HTR-8/SVneo (cell line): ENCODE measurements around the gene HDAC4.

Experiments
- DNase-seq: peaks from one replicate; pipeline ENCODE4 v3.0.0; 2011; ENCODE audit warnings: low spot score, mixed read lengths; ENCODE audit not compliant: insufficient read length
- FAIRE-seq: peaks from 2 replicates; lab custom pipeline; 2011; peaks lifted over from hg19 to GRCh38; lab: Jason Lieb, UNC

Gene HDAC4

GRCh38 chr2:239232195-239232578, 168.6 kb downstream of the HDAC4 start:
- no peak for DNase-seq
- FAIRE-seq: no peak

DNA sequence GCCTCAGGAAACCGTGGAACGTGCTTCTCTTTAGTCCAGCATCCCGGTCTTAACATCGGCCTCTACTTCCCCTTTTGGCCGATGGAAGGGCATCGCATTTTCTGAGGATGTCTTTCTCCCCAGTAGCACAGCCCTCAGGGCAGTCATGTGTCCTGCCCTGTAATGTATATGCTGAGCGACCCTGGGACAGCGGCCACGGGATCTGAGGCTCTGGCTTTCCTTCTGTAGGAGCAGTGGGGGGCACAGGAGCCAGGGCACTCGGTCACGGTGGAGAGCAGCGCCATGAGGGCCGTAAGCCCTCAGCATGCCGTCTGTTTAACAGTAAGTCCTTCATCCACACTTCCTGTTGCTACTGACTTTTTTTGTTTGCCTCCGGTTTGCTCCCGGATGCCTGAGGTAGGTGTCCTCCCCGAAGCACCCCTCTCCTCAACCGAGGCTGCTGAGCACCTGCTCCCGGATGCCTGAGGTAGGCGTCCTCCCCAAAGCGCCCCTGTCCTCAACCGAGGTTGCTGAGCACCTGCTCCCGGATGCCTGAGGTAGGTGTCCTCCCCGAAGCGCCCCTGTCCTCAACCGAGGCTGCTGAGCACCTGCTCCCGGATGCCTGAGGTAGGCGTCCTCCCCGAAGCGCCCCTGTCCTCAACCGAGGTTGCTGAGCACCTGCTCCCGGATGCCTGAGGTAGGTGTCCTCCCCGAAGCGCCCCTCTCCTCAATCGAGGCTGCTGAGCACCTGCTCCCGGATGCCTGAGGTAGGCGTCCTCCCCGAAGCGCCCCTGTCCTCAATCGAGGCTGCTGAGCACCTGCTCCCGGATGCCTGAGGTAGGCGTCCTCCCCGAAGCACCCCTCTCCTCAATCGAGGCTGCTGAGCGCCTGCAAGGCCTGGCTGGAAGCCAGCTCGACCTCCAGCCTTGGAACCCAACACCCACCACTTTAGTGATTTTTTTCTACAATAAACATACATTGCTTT, 169.3 kb downstream of the HDAC4 start:
- DNase-seq: no peak
- FAIRE-seq: peak; percentile 28

GRCh38 chr2:239230318-239231052, 170.3 kb downstream of the HDAC4 start:
- FAIRE-seq (no peak), DNase-seq (no peak)

GRCh38 chr2:239229545-239230279, 171.1 kb downstream of the HDAC4 start:
- DNase-seq (no peak), FAIRE-seq (no peak)

DNA sequence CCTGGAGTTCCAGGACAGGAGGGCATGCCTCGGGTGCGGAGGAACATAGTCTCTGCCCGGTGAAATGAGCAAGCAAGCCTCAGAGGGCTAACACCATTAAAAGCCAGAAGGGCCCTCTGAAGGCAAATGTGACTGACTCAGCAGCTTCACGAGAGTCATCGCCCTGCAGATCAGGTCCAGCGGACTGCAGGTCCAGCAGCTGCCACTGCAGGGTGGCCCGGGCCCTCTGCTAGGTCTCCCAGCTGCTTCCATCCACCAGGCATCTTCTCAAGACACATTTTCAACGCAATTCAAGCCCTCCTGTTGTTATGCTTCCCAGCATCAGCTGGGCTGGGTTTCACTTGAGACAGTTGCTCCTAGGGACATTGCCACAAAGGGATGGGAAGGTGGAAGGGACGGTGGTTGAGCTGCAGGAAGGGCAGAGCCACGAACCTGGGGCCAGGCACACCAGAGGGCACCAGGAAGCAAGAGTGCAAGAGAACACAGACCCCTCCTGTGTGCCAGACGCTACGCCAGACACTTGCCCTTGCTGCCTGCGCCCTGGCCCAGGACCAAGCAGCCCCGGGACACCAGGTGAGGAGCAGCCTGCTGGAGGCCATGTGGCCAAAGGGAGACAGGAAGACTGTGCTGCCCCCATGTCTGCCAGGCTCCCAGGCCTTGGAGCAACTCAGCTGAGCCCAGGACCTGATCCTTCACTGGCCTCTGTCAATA, 173.0 kb downstream of the HDAC4 start:
- FAIRE-seq (no peak), DNase-seq (no peak)

GRCh38 chr2:239226677-239227581, 173.9 kb downstream of the HDAC4 start:
- FAIRE-seq (no peak), DNase-seq (no peak)

DNA sequence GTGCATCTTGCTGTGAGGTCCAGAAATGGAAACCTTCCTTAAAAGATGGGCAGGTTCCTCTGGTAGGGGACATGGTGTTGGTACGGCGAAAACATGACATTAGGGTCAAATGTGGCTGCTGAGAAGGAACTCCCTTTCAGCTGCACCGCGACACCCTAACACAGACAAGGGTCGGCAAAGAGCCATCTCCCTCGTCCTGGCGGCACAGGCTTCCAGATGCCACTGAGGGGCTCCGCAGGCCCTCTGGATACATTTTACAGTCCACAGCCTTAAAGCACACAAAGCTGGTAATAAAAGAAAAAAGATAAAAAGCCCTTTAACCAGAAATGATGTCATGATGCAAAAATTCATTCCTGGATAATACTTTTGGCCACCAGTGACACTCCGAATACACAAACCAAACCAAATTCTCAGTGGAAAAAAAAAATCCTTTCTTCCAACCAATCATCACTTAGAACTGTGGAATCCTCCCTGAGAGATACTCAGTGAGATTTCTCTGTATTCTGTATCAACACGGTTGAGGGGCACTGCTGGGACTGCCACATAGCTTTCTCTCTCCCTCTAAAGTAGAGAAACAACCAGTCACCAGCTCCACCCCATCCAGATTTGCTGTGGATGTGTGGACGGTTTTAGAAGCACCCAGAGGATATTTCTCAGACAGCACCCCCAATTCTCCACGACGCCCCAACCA, 174.8 kb downstream of the HDAC4 start:
- FAIRE-seq (no peak), DNase-seq (peak; percentile 10)

- DNase-seq (no peak), FAIRE-seq (no peak)
Measured at GRCh38 chr2:239225371-239225851, 175.4 kb downstream of the HDAC4 start.

GRCh38 chr2:239224955-239225354, 175.9 kb downstream of the HDAC4 start:
- FAIRE-seq (no peak), DNase-seq (no peak)

GRCh38 chr2:239224199-239224570, 176.6 kb downstream of the HDAC4 start:
- no peak for DNase-seq
- FAIRE-seq: no peak

DNA sequence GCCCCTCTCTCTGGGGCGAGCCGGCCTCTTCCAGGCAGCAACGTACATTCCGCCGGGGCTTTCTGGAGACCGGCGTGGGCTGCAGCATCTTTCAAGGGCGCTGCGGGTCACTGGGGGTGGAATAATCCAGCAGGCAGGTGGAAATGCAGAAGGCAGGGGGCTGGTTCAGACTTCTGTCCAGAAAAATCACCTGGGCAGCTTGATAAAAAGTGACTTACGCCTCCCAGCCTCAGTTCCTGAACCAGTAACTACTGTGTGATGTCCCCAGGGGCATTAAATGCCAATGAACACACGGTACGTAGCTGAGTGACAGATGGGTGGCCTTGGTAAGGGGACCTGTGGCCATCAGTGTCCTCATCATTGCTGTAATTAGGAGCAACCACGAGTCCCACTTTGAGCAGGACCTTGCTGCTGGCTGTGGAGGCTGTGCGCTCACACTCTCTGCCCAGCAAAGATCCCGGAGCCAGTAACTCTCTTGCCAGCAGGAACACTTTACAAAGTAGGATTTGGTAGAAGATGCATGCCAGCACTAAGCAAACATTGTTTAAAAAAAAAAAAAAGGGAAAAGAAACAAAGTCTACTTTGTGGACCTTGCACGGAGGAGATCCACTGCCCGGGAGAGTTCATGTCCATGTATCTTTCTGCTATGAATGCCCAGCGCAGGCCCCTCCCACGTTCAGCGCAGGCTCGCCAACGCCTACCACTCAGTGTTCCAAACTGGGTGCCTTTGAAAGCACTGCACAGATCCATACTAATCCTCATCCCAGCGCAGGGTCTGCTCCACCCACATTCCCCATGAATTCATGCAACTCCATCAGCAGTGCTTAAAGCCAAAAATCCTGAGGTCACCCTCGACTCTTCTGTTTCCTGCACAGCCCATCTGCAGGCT, 177.3 kb downstream of the HDAC4 start:
- DNase-seq (no peak), FAIRE-seq (no peak)

- DNase-seq: no peak
Measured at GRCh38 chr2:239222706-239223309, 178.0 kb downstream of the HDAC4 start.

GRCh38 chr2:239222312-239222660, 178.5 kb downstream of the HDAC4 start:
- FAIRE-seq (no peak), DNase-seq (no peak)

More at GRCh38 chr2:239222706-239223309, 178.0 kb downstream of the HDAC4 start:
- no peak for FAIRE-seq

DNA sequence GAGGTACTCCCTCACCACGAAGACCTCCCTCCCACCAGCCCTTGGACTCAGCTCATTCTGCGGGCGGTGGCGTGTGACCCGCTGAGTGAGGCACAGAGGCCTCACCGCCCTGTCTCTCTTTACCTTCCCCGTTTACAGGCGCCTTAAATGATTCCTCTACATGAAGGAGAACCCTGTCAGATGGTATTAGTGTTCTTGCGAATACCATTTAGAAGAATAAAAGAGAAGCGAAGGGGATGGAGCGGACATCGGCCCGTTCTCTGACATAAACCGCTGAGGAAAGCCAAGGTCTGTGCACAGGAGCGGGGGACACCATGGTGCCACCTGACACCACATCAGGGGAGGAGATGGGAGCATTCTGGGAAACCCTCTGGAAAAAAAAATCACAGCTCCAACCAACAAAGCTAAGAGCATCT, 179.8 kb downstream of the HDAC4 start:
- no peak for DNase-seq
- no peak for FAIRE-seq

DNA sequence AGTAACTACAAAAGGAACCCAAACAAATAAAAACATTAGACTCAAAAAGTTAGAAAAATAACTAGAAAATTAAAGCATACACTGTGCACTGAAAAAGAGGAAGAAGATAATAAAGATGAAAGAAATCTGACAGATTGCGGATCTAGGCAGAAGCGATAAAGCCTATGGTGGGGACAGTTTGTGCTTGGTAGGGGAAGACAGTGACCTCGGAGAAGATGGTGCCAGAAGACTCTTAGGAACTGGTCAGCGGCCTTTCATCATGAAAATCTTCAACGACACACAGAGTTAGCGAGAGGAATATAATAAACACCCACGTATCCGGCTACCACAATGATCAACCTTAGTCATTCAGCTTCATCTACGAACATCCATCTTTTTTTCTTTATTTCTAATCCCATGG, 180.5 kb downstream of the HDAC4 start:
- FAIRE-seq (no peak), DNase-seq (no peak)

- no peak for FAIRE-seq
- DNase-seq: no peak
Measured at GRCh38 chr2:239216614-239217273, 184.1 kb downstream of the HDAC4 start.
